IMR-90 (cell line): Measurements from ENCODE around the gene CRISP2. TPM values are rescaled to one million over a fixed set of nuclear protein-coding genes. Genes with fewer than 3 reads are reported as not detected.

ENCODE experiments used
- ATAC-seq: fragments of 200-7000 bp; cut with Tn5 transposase; 2 replicates; pipeline ENCODE4 v1.9.1; 2020; ENCODE audit warnings: low read depth, mild to moderate bottlenecking, moderate library complexity
- BruUV-seq: library from RNA; stranded (reverse); fragments of 400-500 nt; replicated peaks from 2 replicates; lab custom pipeline; 2021; lab: Mats Ljungman, UMichigan
- CTCF ChIA-PET: fragments of 300-600 bp; formaldehyde crosslinking; extraction: SDS; loops from one replicate; lab custom pipeline; 2021; ENCODE audit warnings: antibody characterized with exemption; lab: Yijun Ruan, JAX
- POLR2A ChIA-PET: fragments of 300-600 bp; sonication (Branson Sonifier 250); formaldehyde crosslinking; loops from one replicate; lab custom pipeline; 2022; ENCODE audit warnings: antibody characterized with exemption; ENCODE audit not compliant: unreplicated experiment; lab: Charles Lee
- DNase-seq: peaks from one replicate; pipeline ENCODE4 v3.0.0; 2013
- H2AFZ ChIP-seq: replicated peaks from 2 replicates; pipeline ENCODE3; 2013; ENCODE audit warnings: low read length, mild to moderate bottlenecking; ENCODE audit not compliant: poor library complexity
- H2AK5ac ChIP-seq: 2 replicates; pipeline ENCODE4 v1.6.1; 2013; ENCODE audit warnings: low read depth, low read length, inconsistent platforms
- H2AK9ac ChIP-seq: replicated peaks from 2 replicates; pipeline ENCODE3; 2013; ENCODE audit warnings: mild to moderate bottlenecking, low read depth, low read length, moderate library complexity; ENCODE audit not compliant: poor library complexity
- H2BK120ac ChIP-seq: 2 replicates; pipeline ENCODE4 v1.6.1; 2013; ENCODE audit warnings: low read depth, low read length, inconsistent platforms
- H2BK15ac ChIP-seq: 3 replicates; pipeline ENCODE4 v1.6.1; 2013; ENCODE audit warnings: low read depth, low read length, inconsistent platforms
- H2BK20ac ChIP-seq: 2 replicates; pipeline ENCODE4 v1.6.1; 2013; ENCODE audit warnings: low read depth, mild to moderate bottlenecking, inconsistent platforms, low read length, moderate library complexity
- H2BK5ac ChIP-seq: 2 replicates; pipeline ENCODE4 v1.6.1; 2013; ENCODE audit warnings: mild to moderate bottlenecking, low read depth, low read length, inconsistent platforms; ENCODE audit not compliant: poor library complexity, severe bottlenecking
- H3K14ac ChIP-seq: replicated peaks from 2 replicates; pipeline ENCODE4 v1.6.1; 2013; ENCODE audit warnings: low read depth, low read length, inconsistent platforms
- H3K18ac ChIP-seq: 2 replicates; pipeline ENCODE4 v1.6.1; 2013; ENCODE audit warnings: low read depth, low read length, control low read depth
- H3K23ac ChIP-seq: 2 replicates; pipeline ENCODE4 v1.6.1; 2013; ENCODE audit warnings: low read depth, low read length, inconsistent platforms
- H3K27ac ChIP-seq: 2 replicates; pipeline ENCODE4 v1.5.1; 2013; ENCODE audit warnings: mild to moderate bottlenecking, control low read depth, low read length; ENCODE audit not compliant: insufficient read depth
- H3K27me3 ChIP-seq: 2 replicates; pipeline ENCODE4 v1.6.1; 2013; ENCODE audit warnings: low read length; ENCODE audit not compliant: control insufficient read depth, insufficient read depth
- H3K36me3 ChIP-seq: 2 replicates; pipeline ENCODE4 v1.6.1; 2013; ENCODE audit warnings: low read length, mixed read lengths; ENCODE audit not compliant: control insufficient read depth, insufficient read depth
- H3K4ac ChIP-seq: 2 replicates; pipeline ENCODE4 v1.6.1; 2013; ENCODE audit warnings: low read depth, low read length, inconsistent platforms
- H3K4me1 ChIP-seq: 2 replicates; pipeline ENCODE4 v1.6.1; 2013; ENCODE audit warnings: low read length, mixed read lengths; ENCODE audit not compliant: control insufficient read depth, insufficient read depth
- H3K4me2 ChIP-seq: 2 replicates; pipeline ENCODE4 v1.6.1; 2013; ENCODE audit warnings: low read depth, mild to moderate bottlenecking, control low read depth, low read length, moderate library complexity
- H3K4me3 ChIP-seq: 2 replicates; pipeline ENCODE4 v1.5.1; 2013; ENCODE audit warnings: low read depth, mild to moderate bottlenecking, control low read depth, low read length, moderate library complexity; ENCODE audit not compliant: insufficient read depth
- H3K56ac ChIP-seq: 2 replicates; pipeline ENCODE4 v1.6.1; 2013; ENCODE audit warnings: low read length, inconsistent platforms; ENCODE audit not compliant: insufficient read depth; ENCODE audit errors: extremely low read depth
- H3K79me1 ChIP-seq, 2 experiments: 2 replicates each; pipeline ENCODE4 v1.6.1; 2013; ENCODE audit warnings: low read length in 2 of 2, inconsistent platforms in 1 of 2, low read depth in 1 of 2
- H3K9ac ChIP-seq: 2 replicates; pipeline ENCODE4 v1.6.1; 2013; ENCODE audit warnings: low read depth, low read length, control low read depth
- H3K9me1 ChIP-seq: 2 replicates; pipeline ENCODE4 v1.6.1; 2013; ENCODE audit warnings: low read length, inconsistent platforms; ENCODE audit not compliant: insufficient read depth
- H3K9me3 ChIP-seq: 2 replicates; pipeline ENCODE4 v1.6.1; 2013; ENCODE audit warnings: low read length; ENCODE audit not compliant: control insufficient read depth, insufficient read depth
- H4K20me1 ChIP-seq: 2 replicates; pipeline ENCODE4 v1.6.1; 2013; ENCODE audit warnings: low read length, inconsistent platforms; ENCODE audit not compliant: insufficient read depth
- H4K5ac ChIP-seq: 2 replicates; pipeline ENCODE4 v1.6.1; 2013; ENCODE audit warnings: mild to moderate bottlenecking, low read depth, low read length, control low read depth
- H4K8ac ChIP-seq, 2 experiments: 2 replicates each; pipeline ENCODE4 v1.6.1; 2013; ENCODE audit warnings: low read depth in 2 of 2, low read length in 2 of 2, control low read depth in 1 of 2, inconsistent platforms in 1 of 2
- H4K91ac ChIP-seq: 2 replicates; pipeline ENCODE4 v1.6.1; 2013; ENCODE audit warnings: low read depth, low read length, inconsistent platforms; ENCODE audit not compliant: insufficient read depth
- BHLHE40 ChIP-seq: fragments of 150-350 bp; IDR thresholded peaks from 2 replicates; pipeline ENCODE4 v1.6.1; 2016; ENCODE audit warnings: mild to moderate bottlenecking, low read depth, low read length
- CEBPB ChIP-seq: IDR thresholded peaks from 2 replicates; pipeline ENCODE4 v1.6.1; 2012; ENCODE audit warnings: low read depth, low read length, improper control_type of control experiment
- CHD1 ChIP-seq: IDR thresholded peaks from 2 replicates; pipeline ENCODE4 v1.6.1; 2012; ENCODE audit warnings: low read depth, low read length, improper control_type of control experiment
- FOS ChIP-seq: fragments of 150-350 bp; IDR thresholded peaks from 2 replicates; pipeline ENCODE4 v1.6.1; 2016; ENCODE audit warnings: low read depth, low read length
- MAFK ChIP-seq: IDR thresholded peaks from 2 replicates; pipeline ENCODE4 v1.6.1; 2012; ENCODE audit warnings: low read depth, low read length, improper control_type of control experiment
- MAZ ChIP-seq: IDR thresholded peaks from 2 replicates; pipeline ENCODE4 v1.6.1; 2012; ENCODE audit warnings: low read depth, mild to moderate bottlenecking, low read length, improper control_type of control experiment, moderate library complexity, borderline replicate concordance
- MXI1 ChIP-seq: IDR thresholded peaks from 2 replicates; pipeline ENCODE4 v1.6.1; 2012; ENCODE audit warnings: low read depth, mild to moderate bottlenecking, low read length, moderate library complexity, borderline replicate concordance
- NFE2L2 ChIP-seq: fragments of 150-350 bp; IDR thresholded peaks from 2 replicates; pipeline ENCODE4 v1.6.1; 2016; ENCODE audit warnings: low read depth, mild to moderate bottlenecking, low read length
- POLR2A ChIP-seq: IDR thresholded peaks from 2 replicates; pipeline ENCODE4 v1.6.1; 2012; ENCODE audit warnings: mild to moderate bottlenecking, low read depth, low read length
- RAD21 ChIP-seq: IDR thresholded peaks from 2 replicates; pipeline ENCODE4 v1.6.1; 2012; ENCODE audit warnings: low read length, improper control_type of control experiment
- RCOR1 ChIP-seq: IDR thresholded peaks from 2 replicates; pipeline ENCODE4 v1.6.1; 2012; ENCODE audit warnings: mild to moderate bottlenecking, low read length, improper control_type of control experiment; ENCODE audit not compliant: insufficient replicate concordance
- RFX5 ChIP-seq: IDR thresholded peaks from 2 replicates; pipeline ENCODE4 v1.8.0; 2012; ENCODE audit warnings: low read depth, mild to moderate bottlenecking, low read length, moderate library complexity
- WGBS, 2 experiments: methylation state at CpG; one replicate each; pipeline versions ENCODE4 v1.1.5 to v1.1.7; 2013; ENCODE audit warnings: missing lambda C conversion rate in 2 of 2; ENCODE audit not compliant: insufficient read length in 1 of 2; ENCODE audit errors: extremely low coverage in 2 of 2; 5-methylcytosine and 5-hydroxymethylcytosine counted together
- dilution Hi-C: fragments of 300-500 bp; cut with HindIII; formaldehyde crosslinking; loops from one replicate; pipeline ENCODE4 v1.14.3; 2018; ENCODE audit warnings: low sequenced_read_pairs; ENCODE audit not compliant: unreplicated experiment
- in situ Hi-C: fragments of 300-500 bp; cut with MboI; formaldehyde crosslinking; loops from 3 replicates; pipeline ENCODE4 v1.14.3; 2019; ENCODE audit warnings: low sequenced_read_pairs, inconsistent platforms, mixed read lengths
- intact Hi-C: fragments of 100-400 bp; cut with micrococcal nuclease; formaldehyde crosslinking; loops from 2 replicates; pipeline ENCODE4 v1.10.0; 2022
- polyA plus RNA-seq, 3 experiments: library from polyadenylated mRNA; depleted of rRNA; stranded (reverse); fragments of >200 nt; gene quantifications; 2 replicates each; pipeline ENCODE4 v1.2.3, GENCODE V29; 2012; ENCODE audit warnings: low replicate concordance in 1 of 3
- total RNA-seq: library from RNA; depleted of rRNA; stranded (reverse); fragments of >200 nt; gene quantifications from 2 replicates; pipeline ENCODE4 v1.2.3, GENCODE V29; 2012
- TF ChIP-seq, protein P1 (sequence below): fragments of 150-350 bp; IDR thresholded peaks from 2 replicates; pipeline ENCODE4 v1.6.1; 2017; ENCODE audit warnings: mild to moderate bottlenecking, antibody characterized with exemption, low read length, low read depth
- TF ChIP-seq, protein P2 (sequence below): conservative IDR thresholded peaks from 2 replicates; pipeline ENCODE4 v1.5.1; 2012; ENCODE audit warnings: mild to moderate bottlenecking, low read depth, low read length, improper control_type of control experiment
- TF ChIP-seq, protein P3 (sequence below): fragments of 150-350 bp; IDR thresholded peaks from 2 replicates; pipeline ENCODE4 v1.6.1; 2016; ENCODE audit warnings: low read depth, mild to moderate bottlenecking, low read length, moderate library complexity, borderline replicate concordance

The CRISP2 gene
- total and polyA plus RNA-seq, 2 of the 4 experiments (the other 2 are of a cell fraction): not detected

DNA sequence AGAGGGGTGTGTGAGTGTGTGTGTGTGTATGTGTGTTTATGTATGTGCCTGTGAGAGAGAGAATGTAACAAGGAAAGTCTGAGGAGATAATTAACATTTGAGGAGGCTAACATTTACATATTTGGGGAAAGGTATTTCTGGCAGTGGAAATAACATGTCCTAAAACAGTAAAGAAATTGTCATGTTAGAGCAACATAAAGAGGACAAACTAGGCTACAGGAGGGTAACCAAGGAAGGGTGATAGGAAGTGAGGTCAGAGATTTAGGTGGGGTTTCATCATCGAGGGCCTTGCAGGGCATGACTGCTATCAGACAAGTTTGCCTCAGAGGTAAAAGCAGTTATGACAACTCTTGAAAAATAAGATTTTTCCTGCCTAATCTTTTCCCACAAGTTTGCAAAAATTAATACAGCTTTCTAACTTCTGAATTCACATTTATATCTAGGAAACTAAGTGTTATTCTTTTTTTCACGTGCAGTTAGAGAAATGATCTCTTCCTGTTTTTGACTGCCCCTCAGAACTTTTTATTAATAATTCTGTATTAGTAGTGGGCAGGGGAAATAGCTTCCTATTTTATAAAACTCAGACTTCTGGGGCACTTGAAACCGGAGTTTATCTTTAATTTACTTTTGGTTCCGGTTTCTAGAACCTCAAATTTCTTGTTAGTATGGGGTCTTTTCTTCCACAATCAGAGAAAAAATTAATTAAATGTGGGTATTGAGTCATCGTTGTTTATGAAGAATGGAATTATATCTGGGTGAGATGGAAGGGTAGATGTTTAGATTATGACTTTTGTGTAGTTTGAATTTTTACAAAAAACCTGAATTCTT lies 46.2 kb downstream of the CRISP2 start:
- H3K4ac ChIP-seq: no peak overlapping the region
- no peak overlapping the region for H2BK15ac ChIP-seq
- no peaks in the 10 kb centered on the region for H4K20me1 ChIP-seq
- no peak overlapping the region for H3K23ac ChIP-seq
- intact Hi-C loops: no loop called here
- in situ Hi-C loops: no loop called here
- H3K18ac ChIP-seq: no peak overlapping the region
- no peak overlapping the region for H2BK120ac ChIP-seq
- no peak overlapping the region for H2BK5ac ChIP-seq
- H4K8ac ChIP-seq: no peak overlapping the region
- H3K9ac ChIP-seq: no peak overlapping the region
- no peaks in the 10 kb centered on the region for H3K79me1 ChIP-seq
- no peaks in the 10 kb centered on the region for H3K9me1 ChIP-seq
- H2AK9ac ChIP-seq: no peak overlapping the region
- ATAC-seq: no peak
- H3K14ac ChIP-seq: no peak overlapping the region
- DNase-seq: no peak
- ChIA-PET CTCF (no interaction called here), POLR2A (no interaction called here)
- H4K5ac ChIP-seq: no peak overlapping the region
- H3K27ac ChIP-seq: no peak overlapping the region
- H3K27me3 ChIP-seq: no peaks in the 10 kb centered on the region
- no peaks in the 10 kb centered on the region for H3K4me1 ChIP-seq
- H3K36me3 ChIP-seq: no peaks in the 10 kb centered on the region
- H2AK5ac ChIP-seq: no peak overlapping the region
- no peak overlapping the region for H3K4me2 ChIP-seq
- no TSS peak for BruUV-seq
- no peaks in the 10 kb centered on the region for H3K9me3 ChIP-seq
- dilution Hi-C loops: no loop called here
- no peak overlapping the region for H2BK20ac ChIP-seq
- H3K56ac ChIP-seq: no peak overlapping the region
- 100% methylated on average over 1 of the region's 5 CpGs; no CpG with 5 or more reads in 1 of the 2 experiments for WGBS, 2 experiments
- H4K91ac ChIP-seq: no peak overlapping the region
- H3K4me3 ChIP-seq: no peak overlapping the region
- no peak overlapping the region for H2AFZ ChIP-seq
- no peak for TF ChIP-seq CEBPB
- no peak for TF ChIP-seq POLR2A
- TF ChIP-seq, protein P1, sequence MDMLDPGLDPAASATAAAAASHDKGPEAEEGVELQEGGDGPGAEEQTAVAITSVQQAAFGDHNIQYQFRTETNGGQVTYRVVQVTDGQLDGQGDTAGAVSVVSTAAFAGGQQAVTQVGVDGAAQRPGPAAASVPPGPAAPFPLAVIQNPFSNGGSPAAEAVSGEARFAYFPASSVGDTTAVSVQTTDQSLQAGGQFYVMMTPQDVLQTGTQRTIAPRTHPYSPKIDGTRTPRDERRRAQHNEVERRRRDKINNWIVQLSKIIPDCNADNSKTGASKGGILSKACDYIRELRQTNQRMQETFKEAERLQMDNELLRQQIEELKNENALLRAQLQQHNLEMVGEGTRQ: no peak
- TF ChIP-seq RFX5: no peak
- TF ChIP-seq BHLHE40: no peak
- no peak for TF ChIP-seq RCOR1
- TF ChIP-seq MAFK: no peak
- TF ChIP-seq, protein P2, sequence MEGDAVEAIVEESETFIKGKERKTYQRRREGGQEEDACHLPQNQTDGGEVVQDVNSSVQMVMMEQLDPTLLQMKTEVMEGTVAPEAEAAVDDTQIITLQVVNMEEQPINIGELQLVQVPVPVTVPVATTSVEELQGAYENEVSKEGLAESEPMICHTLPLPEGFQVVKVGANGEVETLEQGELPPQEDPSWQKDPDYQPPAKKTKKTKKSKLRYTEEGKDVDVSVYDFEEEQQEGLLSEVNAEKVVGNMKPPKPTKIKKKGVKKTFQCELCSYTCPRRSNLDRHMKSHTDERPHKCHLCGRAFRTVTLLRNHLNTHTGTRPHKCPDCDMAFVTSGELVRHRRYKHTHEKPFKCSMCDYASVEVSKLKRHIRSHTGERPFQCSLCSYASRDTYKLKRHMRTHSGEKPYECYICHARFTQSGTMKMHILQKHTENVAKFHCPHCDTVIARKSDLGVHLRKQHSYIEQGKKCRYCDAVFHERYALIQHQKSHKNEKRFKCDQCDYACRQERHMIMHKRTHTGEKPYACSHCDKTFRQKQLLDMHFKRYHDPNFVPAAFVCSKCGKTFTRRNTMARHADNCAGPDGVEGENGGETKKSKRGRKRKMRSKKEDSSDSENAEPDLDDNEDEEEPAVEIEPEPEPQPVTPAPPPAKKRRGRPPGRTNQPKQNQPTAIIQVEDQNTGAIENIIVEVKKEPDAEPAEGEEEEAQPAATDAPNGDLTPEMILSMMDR: no peak
- TF ChIP-seq RAD21: no peak
- no peak for TF ChIP-seq FOS
- TF ChIP-seq NFE2L2: no peak
- no peak for TF ChIP-seq MXI1
- TF ChIP-seq, protein P3, sequence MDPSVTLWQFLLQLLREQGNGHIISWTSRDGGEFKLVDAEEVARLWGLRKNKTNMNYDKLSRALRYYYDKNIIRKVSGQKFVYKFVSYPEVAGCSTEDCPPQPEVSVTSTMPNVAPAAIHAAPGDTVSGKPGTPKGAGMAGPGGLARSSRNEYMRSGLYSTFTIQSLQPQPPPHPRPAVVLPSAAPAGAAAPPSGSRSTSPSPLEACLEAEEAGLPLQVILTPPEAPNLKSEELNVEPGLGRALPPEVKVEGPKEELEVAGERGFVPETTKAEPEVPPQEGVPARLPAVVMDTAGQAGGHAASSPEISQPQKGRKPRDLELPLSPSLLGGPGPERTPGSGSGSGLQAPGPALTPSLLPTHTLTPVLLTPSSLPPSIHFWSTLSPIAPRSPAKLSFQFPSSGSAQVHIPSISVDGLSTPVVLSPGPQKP: no peak
- no peak for TF ChIP-seq CHD1
- TF ChIP-seq MAZ: no peak
